GM12878 (cell line): Measurements from ENCODE around the gene PRR7. TPM values are rescaled to one million over a fixed set of nuclear protein-coding genes. Genes with fewer than 3 reads are reported as not detected.

ENCODE experiments used
- ATAC-seq: fragments of 200-7000 bp; cut with Tn5 transposase; 3 replicates; pipeline ENCODE4 v1.9.1; 2020; ENCODE audit warnings: mild to moderate bottlenecking, moderate library complexity
- BruUV-seq: library from RNA; stranded (reverse); fragments of 400-500 nt; replicated peaks from 2 replicates; lab custom pipeline; 2021; lab: Mats Ljungman, UMichigan
- CTCF ChIA-PET: fragments of 300-600 bp; sonication (Branson Sonifier 250); formaldehyde crosslinking; extraction: SDS; loops from one replicate; lab custom pipeline; 2021; ENCODE audit warnings: inconsistent platforms; lab: Yijun Ruan, JAX
- POLR2A ChIA-PET: fragments of 350-600 bp; formaldehyde crosslinking; extraction: SDS; loops from one replicate; lab custom pipeline; 2021; ENCODE audit warnings: inconsistent platforms; lab: Charles Lee
- RAD21 ChIA-PET: fragments of 300-600 bp; sonication (Branson Sonifier 250); formaldehyde crosslinking; loops from one replicate; lab custom pipeline; 2023; ENCODE audit warnings: antibody characterized with exemption; ENCODE audit not compliant: unreplicated experiment; lab: Charles Lee
- SMC1A ChIA-PET: fragments of 300-600 bp; sonication (Branson Sonifier 250); formaldehyde crosslinking; loops from one replicate; lab custom pipeline; 2023; ENCODE audit not compliant: unreplicated experiment, uncharacterized antibody; lab: Charles Lee
- DNase-seq: peaks from one replicate; pipeline ENCODE4 v3.0.0-alpha.2; 2011; ENCODE audit warnings: low read depth, low spot score
- FAIRE-seq: peaks from 3 replicates; lab custom pipeline; 2011; peaks lifted over from hg19 to GRCh38; lab: Jason Lieb, UNC
- H2AFZ ChIP-seq: 2 replicates; pipeline ENCODE4 v1.6.0; 2011; ENCODE audit warnings: low read depth, low read length, control low read depth; ENCODE audit not compliant: control insufficient read depth
- H3K27ac ChIP-seq: 2 replicates; pipeline ENCODE4 v1.5.1; 2011; ENCODE audit warnings: control low read depth; ENCODE audit not compliant: control insufficient read depth, insufficient read depth
- H3K27me3 ChIP-seq, 2 experiments: replicated peaks in 1 of 2; 2 replicates each; pipeline versions ENCODE4 v1.6.0 to v1.6.1; 2011; ENCODE audit warnings: low read length in 1 of 2; ENCODE audit not compliant: control insufficient read depth in 2 of 2, insufficient read depth in 2 of 2
- H3K36me3 ChIP-seq, 2 experiments: 2 replicates each; pipeline ENCODE4 v1.5.1; 2011; ENCODE audit warnings: low read length in 1 of 2; ENCODE audit not compliant: control insufficient read depth in 2 of 2, insufficient read depth in 2 of 2
- H3K4me1 ChIP-seq: 2 replicates; pipeline ENCODE4 v1.6.1; 2011; ENCODE audit warnings: mild to moderate bottlenecking, low read length, moderate library complexity, mixed read lengths; ENCODE audit not compliant: control insufficient read depth, insufficient read depth
- H3K4me2 ChIP-seq: 2 replicates; pipeline ENCODE4 v1.6.0; 2011; ENCODE audit warnings: control low read depth; ENCODE audit not compliant: control insufficient read depth, insufficient read depth
- H3K4me3 ChIP-seq: fragments of 200-600 bp; sonication (generic); 2 replicates; pipeline ENCODE4 v1.5.1; 2016
- H3K79me2 ChIP-seq: 2 replicates; pipeline ENCODE4 v1.6.0; 2011; ENCODE audit warnings: low read length; ENCODE audit not compliant: control insufficient read depth, insufficient read depth
- H3K9ac ChIP-seq: 2 replicates; pipeline ENCODE4 v1.8.0; 2011; ENCODE audit warnings: low read length, control low read depth, mixed read lengths; ENCODE audit not compliant: control insufficient read depth, insufficient read depth
- H3K9me3 ChIP-seq: replicated peaks from 3 replicates; pipeline ENCODE4 v1.5.1; 2011; ENCODE audit warnings: mild to moderate bottlenecking, low read length; ENCODE audit not compliant: control insufficient read depth, insufficient read depth
- H4K20me1 ChIP-seq: 2 replicates; pipeline ENCODE4 v1.6.0; 2011; ENCODE audit not compliant: control insufficient read depth, insufficient read depth
- CEBPZ ChIP-seq: fragments of 150-350 bp; IDR thresholded peaks from 2 replicates; pipeline ENCODE4 v1.6.1; 2016; ENCODE audit warnings: low read depth, low read length
- MEF2B ChIP-seq: fragments of 450-650 bp; IDR thresholded peaks from 2 replicates; pipeline ENCODE4 v1.6.1; 2018; ENCODE audit warnings: mild to moderate bottlenecking, moderate library complexity; ENCODE audit not compliant: partially characterized antibody, poor library complexity, severe bottlenecking
- MTA2 ChIP-seq: fragments of 450-650 bp; IDR thresholded peaks from 2 replicates; pipeline ENCODE4 v1.6.1; 2016; ENCODE audit warnings: low read depth, mild to moderate bottlenecking, moderate library complexity
- NFYB ChIP-seq: IDR thresholded peaks from 2 replicates; pipeline ENCODE4 v1.6.1; 2011; ENCODE audit warnings: low read depth, mild to moderate bottlenecking, low read length, improper control_type of control experiment, moderate library complexity; ENCODE audit not compliant: insufficient read depth
- PML ChIP-seq: IDR thresholded peaks from 2 replicates; pipeline ENCODE4 v1.6.1; 2012; ENCODE audit warnings: low read length, inconsistent platforms
- POLR2A ChIP-seq: IDR thresholded peaks from 2 replicates; pipeline ENCODE4 v1.6.1; 2011; ENCODE audit warnings: low read depth, mild to moderate bottlenecking, low read length
- SPI1 ChIP-seq: IDR thresholded peaks from 2 replicates; pipeline ENCODE4 v1.6.1; 2011; ENCODE audit warnings: low read depth, mild to moderate bottlenecking, low read length, moderate library complexity, borderline replicate concordance; ENCODE audit not compliant: insufficient read depth
- TAF1 ChIP-seq: IDR thresholded peaks from 2 replicates; pipeline ENCODE4 v1.6.1; 2011; ENCODE audit warnings: mild to moderate bottlenecking, low read depth, low read length, borderline replicate concordance
- TCF3 ChIP-seq: IDR thresholded peaks from 2 replicates; pipeline ENCODE4 v1.6.1; 2012; ENCODE audit warnings: low read depth, mild to moderate bottlenecking, low read length, borderline replicate concordance; ENCODE audit not compliant: insufficient read depth
- WGBS: methylation state at CpG from one replicate; pipeline ENCODE4 v1.1.6; 2016; ENCODE audit warnings: low lambda C conversion rate; ENCODE audit not compliant: insufficient replicate concordance, insufficient coverage; ENCODE audit errors: missing lambda C conversion rate; 5-methylcytosine and 5-hydroxymethylcytosine counted together
- in situ Hi-C: fragments of 300-500 bp; cut with MboI; formaldehyde crosslinking; loops from 9 replicates; pipeline ENCODE4 v1.14.3; 2018; ENCODE audit warnings: mixed read lengths
- intact Hi-C: fragments of 100-400 bp; cut with micrococcal nuclease; formaldehyde crosslinking; loops from one replicate; pipeline ENCODE4 v1.14.2; 2022; ENCODE audit not compliant: unreplicated experiment
- polyA plus RNA-seq, 11 experiments: library from polyadenylated mRNA; depleted of rRNA in 4 of 11; unstranded in 6 of 11; stranded (reverse) in 5 of 11; fragments of >200 nt; fragmentation: Nextera tagmentation in 4 of 11; fragmentation: Illumina TruSeq in 1 of 11; extraction: Ambion mirVana in 4 of 11; extraction: Trizol in 1 of 11; gene quantifications; 1 replicate in 1 of 11; 2 replicates in 10 of 11; pipeline versions ENCODE4 v1.2.1 to v1.2.3, GENCODE V29; 2011 to 2016; ENCODE audit warnings: inconsistent platforms in 2 of 11, missing spikeins in 2 of 11, low read depth in 1 of 11
- total RNA-seq, 4 experiments: library from RNA; depleted of rRNA in 3 of 4; stranded (reverse); fragments of >200 nt in 3 of 4; fragmentation: Illumina TruSeq in 1 of 4; extraction: Trizol in 1 of 4; gene quantifications; 2 replicates each; pipeline versions ENCODE4 v1.2.1 to v1.2.3, GENCODE V29; 2013 to 2021

PRR7 gene
- total and polyA plus RNA-seq, 10 of the 15 experiments (the other 5 are each of a cell fraction or from before 2014, with no cell fraction given): 0.09 to 18.8 (median 4.6) TPM; not detected in 2

- ChIA-PET SMC1A (interaction anchor here (0.7 to 7.2 kb wide), 19 partner anchors 10 to 195 kb away, joined by 3 to 105 read pairs (median 4); partner anchors contain the start of genes F12, PDLIM7 and PFN3), CTCF (interaction anchor here (0.9 to 16.4 kb wide), 12 partner anchors 9 to 130 kb away, joined by 3 to 391 read pairs (median 7); partner anchors contain the start of genes GRK6 and PFN3), RAD21 (interaction anchor here (1.1 to 13.5 kb wide), 12 partner anchors 19 to 147 kb away, joined by 3 to 291 read pairs (median 6); partner anchors contain the start of genes GRK6 and PDLIM7), POLR2A (interaction anchor here (0.8 to 13.6 kb wide), 10 partner anchors 11 to 86 kb away, joined by 3 to 358 read pairs (median 8); partner anchors contain the start of genes F12 and GRK6)
- H3K9ac ChIP-seq: peak overlapping the region; percentile 51
- BruUV-seq: no TSS peak
- peak overlapping the region; percentile 94 for H3K4me2 ChIP-seq
- no peaks in the 10 kb centered on the region for H4K20me1 ChIP-seq
- no peaks in the 10 kb centered on the region for H3K27me3 ChIP-seq
- ATAC-seq (peak; percentile 19), FAIRE-seq (no peak), DNase-seq (no peak)
- no peak for TF ChIP-seq PML
- no peak for TF ChIP-seq POLR2A
- 0 out of 2 replicates have a peak, but pooled peaks have one; percentile 5 for TF ChIP-seq MTA2
- TF ChIP-seq SPI1: peak; percentile 69; the same call in 1 of the 2 replicates
- no peak for TF ChIP-seq TAF1
- TF ChIP-seq MEF2B: peak; percentile 90
- TF ChIP-seq TCF3: no peak
- TF ChIP-seq CEBPZ: no peak
- no peak for TF ChIP-seq NFYB
- peak overlapping the region; percentile 67; the same call in 1 of the 2 replicates for H3K4me3 ChIP-seq
- no peak overlapping the region for H2AFZ ChIP-seq
- H3K79me2 ChIP-seq: peaks cover 14% of the 10 kb centered on the region
- no peaks in the 10 kb centered on the region for H3K9me3 ChIP-seq
- 47% methylated on average over 6 of the region's 6 CpGs for WGBS
- peak overlapping the region; percentile 58 for H3K27ac ChIP-seq
- in situ Hi-C loops (loop anchor here (5.0 kb wide), 1 partner anchor 131 kb away; no protein-coding TSS in a partner anchor), intact Hi-C loops (loop anchor here (2.0 kb wide), 1 partner anchor 18 kb away; no protein-coding TSS in a partner anchor)
- H3K4me1 ChIP-seq: peaks cover 37% of the 10 kb centered on the region
- no peaks in the 10 kb centered on the region; a peak in 2 of 4 replicates for H3K36me3 ChIP-seq
Observed at GRCh38 chr5:177448244-177448950, 1.8 kb downstream of the PRR7 start.
